DOHH2 (cell line): Measurements from ENCODE around the gene EGR2.

ENCODE experiments used
- CTCF ChIP-seq: fragments of 200-600 bp; sonication (generic); IDR thresholded peaks from one replicate; pipeline ENCODE4 v1.5.1; 2014; ENCODE audit warnings: antibody characterized with exemption, mild to moderate bottlenecking, low read depth, low read length; ENCODE audit not compliant: poor library complexity, severe bottlenecking
- EZH2phosphoT487 ChIP-seq: fragments of 200-600 bp; sonication (generic); IDR thresholded peaks from 2 replicates; pipeline ENCODE4 v1.6.1; 2017; ENCODE audit warnings: borderline replicate concordance, mild to moderate bottlenecking, antibody characterized with exemption, low read length, moderate library complexity, mixed read lengths

GRCh38 chr10:62803724-62804355 is 12.3 kb downstream of the EGR2 start:
- TF ChIP-seq CTCF (no peak), EZH2phosphoT487 (no peak)
